Urinary bladder (tissue), 4 donors: ENCODE data around the gene AMELX. TPM values are rescaled to one million over a fixed set of nuclear protein-coding genes. Genes with fewer than 3 reads are reported as not detected.

Experiments
- DNase-seq: peaks from one replicate; pipeline ENCODE4 v3.0.0-alpha.2; 2015; ENCODE audit errors: extremely low spot score
- H3K27ac ChIP-seq: one replicate; pipeline ENCODE4 v1.5.1; 2013; ENCODE audit warnings: low read depth, mild to moderate bottlenecking, moderate library complexity
- H3K36me3 ChIP-seq: one replicate; pipeline ENCODE4 v1.6.1; 2013; ENCODE audit warnings: mild to moderate bottlenecking, moderate library complexity; ENCODE audit not compliant: insufficient read depth
- H3K4me1 ChIP-seq: one replicate; pipeline ENCODE4 v1.6.1; 2013; ENCODE audit warnings: mild to moderate bottlenecking, moderate library complexity; ENCODE audit not compliant: insufficient read depth
- H3K4me3 ChIP-seq: one replicate; pipeline ENCODE4 v1.5.1; 2013; ENCODE audit warnings: low read depth, low read length
- WGBS: extraction: QIAGEN DNeasy Blood & Tissue Kit; methylation state at CpG from one replicate; pipeline ENCODE4 v1.1.7; 2013; 5-methylcytosine and 5-hydroxymethylcytosine counted together
- polyA plus RNA-seq: library from polyadenylated mRNA; stranded (reverse); fragments of 200-250 nt; gene quantifications from one replicate; pipeline ENCODE4 v1.2.3, GENCODE V29; 2013
- total RNA-seq: library from RNA; depleted of rRNA; stranded (reverse); fragments of >200 nt; gene quantifications from one replicate; pipeline ENCODE4 v1.2.3, GENCODE V29; 2014
- donor health status: healthy with polysubstance abuse.
- donor health status: healthy.

AMELX gene
- total RNA-seq (not detected), polyA plus RNA-seq (not detected)

DNA sequence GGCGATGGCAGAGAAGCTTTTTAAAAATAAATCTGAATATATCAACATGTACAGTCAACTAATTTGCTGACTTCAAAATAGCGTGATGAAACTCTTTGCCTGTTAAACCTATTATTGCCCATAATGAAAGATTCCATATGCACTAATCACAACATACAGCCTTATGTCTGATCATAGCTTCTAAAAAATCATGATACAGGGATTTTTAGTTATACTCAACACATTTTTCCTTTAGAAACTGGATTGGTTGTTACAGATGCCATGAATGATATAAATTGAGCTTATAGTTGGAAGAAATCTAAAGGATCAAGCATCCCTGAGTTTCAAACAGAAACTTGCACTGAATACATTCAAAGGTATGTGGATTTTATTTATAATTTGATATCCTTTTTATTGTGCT lies at the start of gene AMELX:
AMELX (plus strand) TSS at position 301 of the 400 bp plus-strand sequence. CDS start 1,376 bp downstream, outside the sequence.
- no peaks in the 10 kb centered on the region for H3K36me3 ChIP-seq
- no peaks in the 10 kb centered on the region for H3K4me1 ChIP-seq
- H3K27ac ChIP-seq = no peak within 1 kb of the TSS
- DNase-seq = no peak
- WGBS = 91% methylated on average over 2 of the region's 2 CpGs
- H3K4me3 ChIP-seq = no peak within 1 kb of the TSS

DNA sequence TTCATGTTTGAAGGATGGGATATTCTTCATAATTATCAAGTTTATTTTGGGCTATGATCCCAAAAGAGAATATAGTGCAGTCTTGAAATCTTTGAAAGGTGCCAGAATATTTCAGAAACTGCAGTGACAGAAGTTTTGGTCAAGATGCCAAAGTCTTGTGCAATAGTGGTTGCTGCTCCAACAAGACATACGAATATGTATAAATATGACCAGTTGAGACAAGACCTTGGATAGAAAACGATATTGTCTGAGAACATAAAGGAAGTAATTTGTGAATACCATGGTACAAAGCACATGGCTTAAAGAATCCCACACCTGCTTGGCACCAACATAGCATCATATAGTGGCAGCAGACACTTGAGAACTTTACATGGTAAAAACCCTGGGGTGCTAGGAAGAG lies 48.6 kb upstream of the AMELX start:
- DNase-seq = no peak

GRCh38 chrX:11254417-11255109 lies 38.6 kb upstream of the AMELX start:
- 79% methylated on average over 5 of the region's 5 CpGs for WGBS
- no peaks in the 10 kb centered on the region for H3K36me3 ChIP-seq
- H3K4me3 ChIP-seq = no peak overlapping the region
- no peak for DNase-seq
- H3K27ac ChIP-seq = no peak overlapping the region
- no peaks in the 10 kb centered on the region for H3K4me1 ChIP-seq

More for the DNA sequence above, 48.6 kb upstream of the AMELX start:
- Histone ChIP-seq H3K4me1 (no peaks in the 10 kb centered on the region), H3K36me3 (no peaks in the 10 kb centered on the region), H3K27ac (no peak overlapping the region), H3K4me3 (no peak overlapping the region)
- 14% methylated on average over 2 of the region's 2 CpGs for WGBS

DNA sequence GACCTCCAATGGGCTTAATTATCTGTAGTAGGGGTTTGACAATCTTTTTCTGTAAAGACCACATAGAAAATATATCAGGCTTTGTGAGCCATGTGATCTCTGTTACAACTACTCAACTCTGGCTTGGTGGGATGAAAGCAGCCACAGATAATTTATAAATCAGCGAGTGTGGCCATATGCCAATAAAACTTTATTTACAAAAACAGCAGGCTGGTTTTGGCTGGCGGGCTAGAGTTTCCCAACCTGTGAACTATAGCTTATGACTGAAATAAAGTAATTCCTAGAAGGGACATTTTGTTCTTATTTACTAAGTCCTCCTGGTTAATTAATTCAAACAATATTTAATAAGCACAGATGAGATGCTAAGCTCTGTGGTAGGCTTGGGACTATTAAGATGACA lies 35.9 kb upstream of the AMELX start:
- Histone ChIP-seq H3K4me3 (no peak overlapping the region), H3K27ac (no peak overlapping the region), H3K36me3 (no peaks in the 10 kb centered on the region), H3K4me1 (no peaks in the 10 kb centered on the region)
- no peak for DNase-seq
- 71% methylated on average over 2 of the region's 2 CpGs for WGBS

GRCh38 chrX:11257711-11258110 lies 35.5 kb upstream of the AMELX start:
- no peaks in the 10 kb centered on the region for H3K36me3 ChIP-seq
- no peak for DNase-seq
- H3K27ac ChIP-seq = no peak overlapping the region
- no peak overlapping the region for H3K4me3 ChIP-seq
- 70% methylated on average over 2 of the region's 2 CpGs for WGBS
- no peaks in the 10 kb centered on the region for H3K4me1 ChIP-seq

DNA sequence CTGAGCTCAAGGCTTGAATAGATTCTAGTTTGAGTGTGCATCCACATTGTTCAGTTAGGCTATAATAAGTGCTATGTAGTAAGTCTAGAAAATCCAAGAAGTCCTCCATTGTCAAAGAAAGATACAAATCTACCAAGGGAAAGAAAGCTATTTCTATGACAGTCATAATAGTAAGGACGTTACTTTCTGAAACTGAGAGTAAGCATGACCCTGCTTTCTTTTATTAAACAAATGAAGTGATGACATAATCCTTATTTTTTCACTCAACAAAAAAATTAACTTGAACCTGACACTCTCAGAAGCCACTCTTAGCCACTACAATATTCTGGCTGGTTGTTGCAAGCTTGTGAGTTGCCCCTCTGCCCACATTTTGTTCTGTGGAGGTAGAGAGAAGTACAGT lies 33.8 kb upstream of the AMELX start:
- Histone ChIP-seq H3K36me3 (no peaks in the 10 kb centered on the region), H3K4me1 (no peaks in the 10 kb centered on the region), H3K4me3 (no peak overlapping the region), H3K27ac (no peak overlapping the region)
- 76% methylated on average over 1 of the region's 1 CpG for WGBS
- no peak for DNase-seq

- H3K4me3 ChIP-seq = no peak overlapping the region
- 100% methylated on average over 1 of the region's 1 CpG for WGBS
- H3K4me1 ChIP-seq = no peaks in the 10 kb centered on the region
- H3K27ac ChIP-seq = no peak overlapping the region
- DNase-seq = no peak
- H3K36me3 ChIP-seq = no peaks in the 10 kb centered on the region
Measured at GRCh38 chrX:11261260-11261659, 32.0 kb upstream of the AMELX start.

- Histone ChIP-seq H3K27ac (no peak overlapping the region), H3K36me3 (no peaks in the 10 kb centered on the region), H3K4me1 (no peaks in the 10 kb centered on the region), H3K4me3 (no peak overlapping the region)
- 23% methylated on average over 1 of the region's 1 CpG for WGBS
- DNase-seq = no peak
Measured at GRCh38 chrX:11264925-11265324, 28.3 kb upstream of the AMELX start.

- no peak overlapping the region for H3K27ac ChIP-seq
- no peak overlapping the region for H3K4me3 ChIP-seq
- DNase-seq = no peak
- H3K4me1 ChIP-seq = no peaks in the 10 kb centered on the region
- WGBS = 41% methylated on average over 3 of the region's 3 CpGs
- H3K36me3 ChIP-seq = no peaks in the 10 kb centered on the region
Measured at GRCh38 chrX:11265352-11265751, 27.9 kb upstream of the AMELX start.

GRCh38 chrX:11266573-11267003 lies 26.6 kb upstream of the AMELX start:
- no peak overlapping the region for H3K4me3 ChIP-seq
- no peak overlapping the region for H3K27ac ChIP-seq
- H3K4me1 ChIP-seq = no peaks in the 10 kb centered on the region
- DNase-seq = no peak
- H3K36me3 ChIP-seq = no peaks in the 10 kb centered on the region
- WGBS = 52% methylated on average over 5 of the region's 5 CpGs

DNA sequence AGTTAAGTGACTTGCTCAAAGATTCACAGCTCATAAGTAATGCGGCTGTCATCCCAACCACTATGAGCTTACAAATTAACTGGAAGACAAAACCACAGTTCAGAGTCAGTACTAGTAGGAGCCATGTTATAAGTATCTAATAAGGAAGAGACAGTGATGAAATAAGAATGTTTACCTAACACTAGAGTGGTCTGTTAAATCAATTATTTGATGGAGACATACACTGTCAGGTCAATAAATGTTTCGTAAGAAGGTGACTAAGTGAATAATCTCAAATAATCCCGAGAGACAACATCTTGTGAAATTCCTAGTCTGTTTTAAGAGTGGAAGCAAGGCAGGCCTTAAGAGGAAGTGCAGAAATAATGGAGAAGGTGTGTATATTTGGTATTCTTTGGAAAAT lies 25.8 kb upstream of the AMELX start:
- Histone ChIP-seq H3K4me3 (no peak overlapping the region), H3K4me1 (no peaks in the 10 kb centered on the region), H3K36me3 (no peaks in the 10 kb centered on the region), H3K27ac (no peak overlapping the region)
- no peak for DNase-seq
- WGBS = 86% methylated on average over 3 of the region's 3 CpGs

DNA sequence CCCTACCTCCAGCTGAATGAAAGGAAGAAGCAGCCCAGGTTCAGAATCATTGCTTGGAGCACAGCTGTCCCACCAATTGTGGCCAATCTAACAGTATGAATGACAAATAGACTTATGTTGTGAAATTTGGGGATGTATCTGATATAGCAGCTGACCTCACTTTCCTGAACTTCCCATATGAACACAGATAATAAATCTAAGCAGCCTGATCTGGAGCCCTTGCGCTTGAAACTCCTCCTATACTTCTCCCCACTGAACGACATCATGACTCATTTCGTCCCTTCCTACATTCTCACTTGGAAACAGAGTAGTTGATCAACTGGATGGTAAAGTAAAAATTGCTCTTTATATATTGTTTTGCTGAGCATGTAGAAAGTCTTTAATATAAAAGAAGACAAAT lies 24.2 kb upstream of the AMELX start:
- H3K36me3 ChIP-seq = no peaks in the 10 kb centered on the region
- 82% methylated on average over 3 of the region's 3 CpGs for WGBS
- no peak for DNase-seq

GRCh38 chrX:11269996-11270395 lies 23.2 kb upstream of the AMELX start:
- WGBS = 53% methylated on average over 3 of the region's 3 CpGs
- Histone ChIP-seq H3K27ac (no peak overlapping the region), H3K4me1 (no peaks in the 10 kb centered on the region), H3K4me3 (no peak overlapping the region), H3K36me3 (no peaks in the 10 kb centered on the region)
- DNase-seq = no peak

More for the DNA sequence above, 24.2 kb upstream of the AMELX start:
- Histone ChIP-seq H3K4me3 (no peak overlapping the region), H3K27ac (no peak overlapping the region), H3K4me1 (no peaks in the 10 kb centered on the region)

DNA sequence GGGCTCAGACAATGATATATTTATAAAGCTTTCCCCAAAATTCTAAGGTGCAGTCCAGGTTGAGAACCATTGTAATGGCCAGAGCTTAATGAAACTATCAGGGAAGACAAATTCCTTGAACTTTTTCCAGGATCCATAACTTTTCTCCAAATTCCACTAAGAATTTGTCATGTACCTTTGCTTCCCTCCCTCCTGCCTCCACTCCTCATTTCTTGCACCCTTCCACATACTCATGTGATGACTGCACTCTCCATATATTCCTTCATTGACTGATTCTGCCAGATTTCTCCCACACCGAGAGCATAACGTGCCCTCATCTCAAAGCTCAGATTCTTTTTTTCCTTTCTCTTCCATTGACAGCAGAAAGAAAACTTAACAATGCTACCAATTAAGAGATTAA lies 20.9 kb upstream of the AMELX start:
- no peaks in the 10 kb centered on the region for H3K36me3 ChIP-seq

GRCh38 chrX:11272863-11273262 lies 20.4 kb upstream of the AMELX start:
- Histone ChIP-seq H3K4me1 (no peaks in the 10 kb centered on the region), H3K27ac (no peak overlapping the region), H3K4me3 (no peak overlapping the region), H3K36me3 (no peaks in the 10 kb centered on the region)
- WGBS = 96% methylated on average over 5 of the region's 5 CpGs
- no peak for DNase-seq

More for the DNA sequence above, 20.9 kb upstream of the AMELX start:
- Histone ChIP-seq H3K4me1 (no peaks in the 10 kb centered on the region), H3K4me3 (no peak overlapping the region), H3K27ac (no peak overlapping the region)
- 82% methylated on average over 2 of the region's 2 CpGs for WGBS
- DNase-seq = no peak
